AG10803 (cell line): ENCODE results near the gene TERB1.

Experiments
- DNase-seq: peaks from one replicate; pipeline ENCODE4 v3.0.0; 2010; ENCODE audit warnings: low read depth
- H3K4me3 ChIP-seq: 2 replicates; pipeline ENCODE4 v1.5.1; 2011; ENCODE audit warnings: mild to moderate bottlenecking, low read length, control low read depth
- TF ChIP-seq, protein P1 (sequence below): conservative IDR thresholded peaks from 2 replicates; pipeline ENCODE4 v1.5.1; 2011; ENCODE audit warnings: mild to moderate bottlenecking, low read length, control low read depth, inconsistent platforms

The TERB1 gene

DNA sequence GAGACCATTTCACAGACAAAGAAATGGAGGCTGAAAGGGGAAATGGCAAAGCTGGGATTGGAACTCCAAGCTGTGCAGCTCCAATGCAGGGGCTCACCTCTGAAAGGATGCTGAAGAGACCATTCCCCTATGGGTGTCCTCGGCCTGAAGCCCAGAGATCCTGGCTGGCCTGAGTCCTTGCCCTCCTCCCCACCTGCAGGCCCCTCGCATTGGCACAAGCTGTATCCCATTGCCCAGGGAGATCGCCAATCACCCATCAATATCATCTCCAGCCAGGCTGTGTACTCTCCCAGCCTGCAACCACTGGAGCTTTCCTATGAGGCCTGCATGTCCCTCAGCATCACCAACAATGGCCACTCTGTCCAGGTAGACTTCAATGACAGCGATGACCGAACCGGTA, 45.4 kb upstream of the TERB1 start:
- H3K4me3 ChIP-seq: no peak overlapping the region
- TF ChIP-seq, protein P1, sequence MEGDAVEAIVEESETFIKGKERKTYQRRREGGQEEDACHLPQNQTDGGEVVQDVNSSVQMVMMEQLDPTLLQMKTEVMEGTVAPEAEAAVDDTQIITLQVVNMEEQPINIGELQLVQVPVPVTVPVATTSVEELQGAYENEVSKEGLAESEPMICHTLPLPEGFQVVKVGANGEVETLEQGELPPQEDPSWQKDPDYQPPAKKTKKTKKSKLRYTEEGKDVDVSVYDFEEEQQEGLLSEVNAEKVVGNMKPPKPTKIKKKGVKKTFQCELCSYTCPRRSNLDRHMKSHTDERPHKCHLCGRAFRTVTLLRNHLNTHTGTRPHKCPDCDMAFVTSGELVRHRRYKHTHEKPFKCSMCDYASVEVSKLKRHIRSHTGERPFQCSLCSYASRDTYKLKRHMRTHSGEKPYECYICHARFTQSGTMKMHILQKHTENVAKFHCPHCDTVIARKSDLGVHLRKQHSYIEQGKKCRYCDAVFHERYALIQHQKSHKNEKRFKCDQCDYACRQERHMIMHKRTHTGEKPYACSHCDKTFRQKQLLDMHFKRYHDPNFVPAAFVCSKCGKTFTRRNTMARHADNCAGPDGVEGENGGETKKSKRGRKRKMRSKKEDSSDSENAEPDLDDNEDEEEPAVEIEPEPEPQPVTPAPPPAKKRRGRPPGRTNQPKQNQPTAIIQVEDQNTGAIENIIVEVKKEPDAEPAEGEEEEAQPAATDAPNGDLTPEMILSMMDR: no peak
- DNase-seq: no peak

DNA sequence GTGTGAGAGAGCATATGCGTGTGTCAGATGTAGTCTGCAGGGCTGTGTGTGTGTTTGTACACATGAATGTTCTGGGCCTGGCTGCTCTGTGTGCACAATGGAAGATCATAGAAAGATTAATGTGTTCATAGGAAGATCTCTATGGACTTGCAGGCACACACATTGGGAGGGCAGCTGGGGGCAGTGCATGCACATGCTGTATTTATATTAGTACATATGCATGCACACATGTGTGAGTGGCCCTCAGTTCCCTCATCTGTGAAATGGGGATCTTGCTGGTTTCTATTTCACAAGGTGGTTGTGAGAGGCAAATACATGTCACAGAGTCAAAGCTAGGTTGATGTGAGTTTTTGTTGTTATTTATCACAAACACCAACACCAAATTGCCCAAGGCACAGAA, 44.9 kb upstream of the TERB1 start:
- DNase-seq: no peak
- TF ChIP-seq, protein P1: no peak
- H3K4me3 ChIP-seq: no peak overlapping the region

DNA sequence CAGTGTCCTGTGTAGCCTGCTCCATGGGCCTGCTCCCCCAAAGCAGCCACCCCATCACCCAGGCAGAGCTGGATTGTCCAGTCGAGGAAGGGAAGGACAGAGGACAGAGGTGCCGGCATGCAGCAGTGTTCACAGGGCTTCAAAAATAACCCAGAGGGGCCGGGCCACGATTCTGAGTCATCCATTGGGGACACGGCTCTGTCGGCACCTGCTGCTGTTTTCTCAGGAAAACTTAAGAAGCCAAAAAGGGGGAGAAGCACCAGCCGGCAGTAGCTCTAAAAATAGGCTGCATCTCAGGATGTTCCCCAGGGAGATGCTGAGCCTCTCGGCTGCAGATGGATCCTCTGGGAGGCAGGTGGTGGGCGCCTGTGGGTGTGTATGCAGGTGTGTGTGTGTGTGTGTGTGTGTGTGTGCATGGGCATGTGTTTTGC, 44.4 kb upstream of the TERB1 start:
- no peak overlapping the region for H3K4me3 ChIP-seq
- TF ChIP-seq, protein P1: no peak
- no peak for DNase-seq

DNA sequence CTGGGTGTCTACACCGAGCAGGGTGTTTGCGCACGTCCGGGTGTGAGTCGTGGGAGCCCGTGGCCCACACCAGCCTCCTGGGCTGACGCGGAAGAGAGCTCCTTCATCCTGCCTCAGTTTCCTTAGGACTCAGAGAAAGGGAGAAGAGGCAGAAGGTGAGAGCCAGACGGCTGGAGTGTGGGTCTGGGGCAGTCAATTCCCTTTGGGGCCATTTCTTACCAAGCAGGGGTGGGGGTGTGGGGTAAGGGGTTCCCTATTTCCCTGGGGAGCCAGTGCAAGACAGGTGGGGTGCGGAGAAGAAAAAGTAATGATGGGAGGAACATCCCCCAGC, 43.7 kb upstream of the TERB1 start:
- H3K4me3 ChIP-seq: peak overlapping the region; percentile 20; the same call in 1 of the 2 replicates
- no peak for DNase-seq
- TF ChIP-seq, protein P1: no peak

DNA sequence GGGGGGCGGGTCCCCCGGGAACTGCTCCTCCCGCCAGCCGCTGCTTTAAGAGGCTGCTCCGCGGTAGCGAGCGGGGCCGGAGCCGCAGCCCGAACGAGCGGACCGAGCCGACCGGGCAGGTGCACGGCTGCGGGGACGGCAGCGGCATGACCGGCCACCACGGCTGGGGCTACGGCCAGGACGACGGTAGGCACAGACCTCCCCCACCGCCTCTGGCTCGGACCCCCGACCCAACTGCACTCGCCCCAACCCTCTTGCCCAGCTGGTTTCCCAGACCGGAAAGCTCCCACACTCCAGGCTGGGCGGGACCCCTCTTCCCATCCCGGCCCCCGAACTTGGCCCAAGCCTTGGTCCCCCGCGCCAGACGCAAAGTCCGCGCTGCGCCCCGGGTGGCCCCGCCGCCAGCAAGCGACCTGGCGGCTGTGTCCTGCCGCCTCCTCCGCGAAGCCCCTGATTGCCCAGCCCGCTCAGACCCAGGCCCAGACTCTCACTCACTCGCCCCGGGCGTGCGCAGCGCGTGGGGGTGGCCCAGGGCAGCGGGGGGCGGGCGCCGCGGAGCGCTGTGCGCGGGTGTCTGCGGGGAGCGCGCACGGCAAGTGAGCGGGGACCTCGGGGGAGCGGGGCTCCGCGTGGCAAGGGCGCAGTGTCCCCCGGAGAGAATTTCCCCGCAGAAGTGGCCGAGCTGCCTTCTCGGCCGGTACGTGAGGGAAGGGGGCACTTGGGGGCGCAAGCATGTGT, 43.1 kb upstream of the TERB1 start, which contains the start of gene CA7:
Gene CA7 (plus strand): TSS at position 73 of the 738 bp plus-strand sequence. CDS start 74 bp downstream, at position 147.
- peak within 1 kb of the TSS; percentile 30 for H3K4me3 ChIP-seq
- no peak for DNase-seq
- TF ChIP-seq, protein P1: no peak

DNA sequence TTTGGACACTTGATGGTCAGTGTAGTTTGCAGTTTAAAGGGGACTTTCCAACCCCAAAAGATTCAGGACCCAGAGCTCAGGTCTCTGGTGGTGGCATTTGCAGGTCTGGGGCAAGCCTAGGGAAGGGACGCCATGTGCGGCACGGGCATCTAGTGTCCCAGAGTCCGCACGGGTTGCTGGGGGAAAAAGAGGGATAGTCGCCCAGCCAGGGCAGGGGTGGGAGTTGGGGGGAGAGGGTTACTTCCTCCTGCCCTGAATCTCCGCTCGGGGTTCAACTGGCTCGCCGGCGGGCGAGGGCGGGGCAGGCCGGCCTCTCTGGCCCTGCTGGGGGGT, 42.6 kb upstream of the TERB1 start:
- no peak overlapping the region for H3K4me3 ChIP-seq
- no peak for DNase-seq
- TF ChIP-seq, protein P1: no peak

DNA sequence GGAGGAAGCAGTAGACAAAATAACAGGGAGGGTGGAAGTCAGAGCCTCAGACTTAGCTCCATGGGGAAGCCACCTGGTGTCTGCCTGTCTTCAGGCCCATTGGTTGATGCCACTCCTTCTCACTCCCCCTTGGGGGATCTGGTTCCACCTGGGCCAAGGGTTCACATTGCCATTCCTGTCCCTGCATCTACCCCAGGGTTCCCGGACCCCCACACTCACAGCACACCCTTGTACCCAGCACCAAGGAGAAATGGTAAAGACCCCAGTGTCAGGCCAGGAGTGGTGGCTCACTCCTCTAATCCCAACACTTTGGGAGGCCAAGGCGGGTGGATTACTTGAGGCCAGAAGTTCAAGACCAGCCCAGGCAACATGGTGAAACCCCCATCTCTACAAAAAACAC, 41.8 kb upstream of the TERB1 start:
- TF ChIP-seq, protein P1: no peak
- DNase-seq: no peak
- H3K4me3 ChIP-seq: no peak overlapping the region
